ENCODE results near the gene TMEM185B.

DNA sequence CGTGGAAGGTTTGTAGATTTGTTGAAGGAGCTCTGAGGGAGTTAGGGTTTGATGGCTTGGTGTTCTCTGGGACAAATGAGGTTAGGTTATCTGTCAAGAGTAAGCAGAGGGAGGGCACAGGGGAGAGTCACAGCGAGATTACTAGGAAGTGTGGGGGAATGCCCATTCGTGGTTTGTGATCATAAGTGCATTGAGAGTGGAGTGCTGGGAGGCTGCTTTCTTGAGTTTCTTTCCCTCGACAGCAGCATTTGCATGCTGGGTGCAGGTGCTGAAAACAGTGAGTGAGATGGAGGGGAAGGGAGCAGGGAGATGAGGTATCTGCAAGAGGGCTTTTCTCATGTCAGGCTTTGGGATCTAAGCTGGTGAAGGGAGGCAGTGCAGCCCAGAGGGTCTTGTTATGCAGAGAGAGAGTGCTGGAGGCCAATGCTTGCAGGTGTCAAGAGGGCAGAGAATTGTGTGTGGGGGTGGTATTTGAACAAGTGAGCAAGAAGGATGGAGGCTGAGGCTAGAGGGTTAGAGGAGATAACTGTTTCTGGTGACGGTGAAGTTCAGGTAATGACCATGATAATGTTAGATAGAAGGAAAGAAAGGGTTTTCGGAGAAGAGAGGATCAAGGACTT lies 38.3 kb upstream of the TMEM185B start:
- no peak for TF ChIP-seq POLR2AphosphoS5 (IDR thresholded peaks at IDR 0.05; ENCODE audit: insufficient read depth, low read depth, low read length)
- TF ChIP-seq, protein P1, sequence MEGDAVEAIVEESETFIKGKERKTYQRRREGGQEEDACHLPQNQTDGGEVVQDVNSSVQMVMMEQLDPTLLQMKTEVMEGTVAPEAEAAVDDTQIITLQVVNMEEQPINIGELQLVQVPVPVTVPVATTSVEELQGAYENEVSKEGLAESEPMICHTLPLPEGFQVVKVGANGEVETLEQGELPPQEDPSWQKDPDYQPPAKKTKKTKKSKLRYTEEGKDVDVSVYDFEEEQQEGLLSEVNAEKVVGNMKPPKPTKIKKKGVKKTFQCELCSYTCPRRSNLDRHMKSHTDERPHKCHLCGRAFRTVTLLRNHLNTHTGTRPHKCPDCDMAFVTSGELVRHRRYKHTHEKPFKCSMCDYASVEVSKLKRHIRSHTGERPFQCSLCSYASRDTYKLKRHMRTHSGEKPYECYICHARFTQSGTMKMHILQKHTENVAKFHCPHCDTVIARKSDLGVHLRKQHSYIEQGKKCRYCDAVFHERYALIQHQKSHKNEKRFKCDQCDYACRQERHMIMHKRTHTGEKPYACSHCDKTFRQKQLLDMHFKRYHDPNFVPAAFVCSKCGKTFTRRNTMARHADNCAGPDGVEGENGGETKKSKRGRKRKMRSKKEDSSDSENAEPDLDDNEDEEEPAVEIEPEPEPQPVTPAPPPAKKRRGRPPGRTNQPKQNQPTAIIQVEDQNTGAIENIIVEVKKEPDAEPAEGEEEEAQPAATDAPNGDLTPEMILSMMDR (IDR thresholded peaks at IDR 0.05; ENCODE audit: extremely low read depth in 1 of 2, insufficient read depth in 1 of 2, low read depth in 1 of 2, low read length in 2 of 2) = no peak
